GM12878 (cell line): ENCODE results near the gene ROCK2. TPM values are rescaled to one million over a fixed set of nuclear protein-coding genes. Genes with fewer than 3 reads are reported as not detected.

Source experiments
- MYC ChIP-seq: IDR thresholded peaks from 2 replicates; pipeline ENCODE4 v1.6.1; 2011; ENCODE audit warnings: mild to moderate bottlenecking, low read length, moderate library complexity, inconsistent platforms; ENCODE audit not compliant: insufficient read depth, insufficient replicate concordance, insufficient read length, severe bottlenecking
- NR2C2 ChIP-seq: IDR thresholded peaks from 2 replicates; pipeline ENCODE4 v1.6.1; 2011; ENCODE audit warnings: borderline replicate concordance, low read depth; ENCODE audit not compliant: control insufficient read depth, insufficient read length
- polyA plus RNA-seq, 11 experiments: library from polyadenylated mRNA; depleted of rRNA in 4 of 11; unstranded in 6 of 11; stranded (reverse) in 5 of 11; fragments of >200 nt; fragmentation: Nextera tagmentation in 4 of 11; fragmentation: Illumina TruSeq in 1 of 11; extraction: Ambion mirVana in 4 of 11; extraction: Trizol in 1 of 11; gene quantifications; 1 replicate in 1 of 11; 2 replicates in 10 of 11; pipeline versions ENCODE4 v1.2.1 to v1.2.3, GENCODE V29; 2011 to 2016; ENCODE audit warnings: inconsistent platforms in 2 of 11, missing spikeins in 2 of 11, low read depth in 1 of 11
- total RNA-seq, 4 experiments: library from RNA; depleted of rRNA in 3 of 4; stranded (reverse); fragments of >200 nt in 3 of 4; fragmentation: Illumina TruSeq in 1 of 4; extraction: Trizol in 1 of 4; gene quantifications; 2 replicates each; pipeline versions ENCODE4 v1.2.1 to v1.2.3, GENCODE V29; 2013 to 2021
- TF ChIP-seq, protein P1 (sequence below): fragments of 450-650 bp; IDR thresholded peaks from 2 replicates; pipeline ENCODE4 v1.6.1; 2018; ENCODE audit warnings: borderline replicate concordance, mild to moderate bottlenecking; ENCODE audit not compliant: partially characterized antibody
- TF ChIP-seq, protein P2 (sequence below): IDR thresholded peaks from 2 replicates; pipeline ENCODE4 v1.6.1; 2012; ENCODE audit warnings: improper control_type of control experiment, low read depth, low read length; ENCODE audit not compliant: insufficient replicate concordance

The ROCK2 gene
- total and polyA plus RNA-seq, 10 of the 15 experiments (the other 5 are each of a cell fraction or from before 2014, with no cell fraction given): 4.6 to 22.1 (median 8.3) TPM

DNA sequence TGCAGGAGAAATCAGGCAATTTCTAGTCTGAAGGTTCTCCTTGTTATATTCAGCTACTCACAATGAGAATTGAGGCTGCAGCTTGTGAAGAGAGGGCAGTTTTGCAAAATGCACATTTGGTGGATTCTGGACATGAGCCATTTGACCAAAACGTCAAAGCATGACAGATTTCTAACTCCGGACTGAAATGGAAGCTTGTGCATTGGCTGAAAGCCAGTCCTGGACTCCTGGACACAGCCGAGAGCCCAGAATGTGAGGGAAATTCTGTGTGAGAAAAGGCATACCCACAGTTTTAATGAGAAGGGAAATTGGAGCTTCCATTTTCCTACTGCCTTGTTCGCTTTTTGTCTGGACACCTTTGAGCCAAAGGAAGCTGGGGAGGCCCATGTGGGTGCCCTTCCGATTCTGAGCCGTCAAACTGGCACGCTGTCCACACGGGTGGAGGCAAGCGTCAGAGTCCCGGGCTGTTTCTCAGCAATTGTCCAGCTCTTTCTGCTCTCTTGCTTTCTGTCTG is 23.7 kb upstream of the ROCK2 start (continued):
- TF ChIP-seq, protein P1, sequence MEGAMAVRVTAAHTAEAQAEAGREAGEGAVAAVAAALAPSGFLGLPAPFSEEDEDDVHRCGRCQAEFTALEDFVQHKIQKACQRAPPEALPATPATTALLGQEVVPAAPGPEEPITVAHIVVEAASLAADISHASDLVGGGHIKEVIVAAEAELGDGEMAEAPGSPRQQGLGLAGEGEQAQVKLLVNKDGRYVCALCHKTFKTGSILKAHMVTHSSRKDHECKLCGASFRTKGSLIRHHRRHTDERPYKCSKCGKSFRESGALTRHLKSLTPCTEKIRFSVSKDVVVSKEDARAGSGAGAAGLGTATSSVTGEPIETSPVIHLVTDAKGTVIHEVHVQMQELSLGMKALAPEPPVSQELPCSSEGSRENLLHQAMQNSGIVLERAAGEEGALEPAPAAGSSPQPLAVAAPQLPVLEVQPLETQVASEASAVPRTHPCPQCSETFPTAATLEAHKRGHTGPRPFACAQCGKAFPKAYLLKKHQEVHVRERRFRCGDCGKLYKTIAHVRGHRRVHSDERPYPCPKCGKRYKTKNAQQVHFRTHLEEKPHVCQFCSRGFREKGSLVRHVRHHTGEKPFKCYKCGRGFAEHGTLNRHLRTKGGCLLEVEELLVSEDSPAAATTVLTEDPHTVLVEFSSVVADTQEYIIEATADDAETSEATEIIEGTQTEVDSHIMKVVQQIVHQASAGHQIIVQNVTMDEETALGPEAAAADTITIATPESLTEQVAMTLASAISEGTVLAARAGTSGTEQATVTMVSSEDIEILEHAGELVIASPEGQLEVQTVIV: no peak
- TF ChIP-seq, protein P2, sequence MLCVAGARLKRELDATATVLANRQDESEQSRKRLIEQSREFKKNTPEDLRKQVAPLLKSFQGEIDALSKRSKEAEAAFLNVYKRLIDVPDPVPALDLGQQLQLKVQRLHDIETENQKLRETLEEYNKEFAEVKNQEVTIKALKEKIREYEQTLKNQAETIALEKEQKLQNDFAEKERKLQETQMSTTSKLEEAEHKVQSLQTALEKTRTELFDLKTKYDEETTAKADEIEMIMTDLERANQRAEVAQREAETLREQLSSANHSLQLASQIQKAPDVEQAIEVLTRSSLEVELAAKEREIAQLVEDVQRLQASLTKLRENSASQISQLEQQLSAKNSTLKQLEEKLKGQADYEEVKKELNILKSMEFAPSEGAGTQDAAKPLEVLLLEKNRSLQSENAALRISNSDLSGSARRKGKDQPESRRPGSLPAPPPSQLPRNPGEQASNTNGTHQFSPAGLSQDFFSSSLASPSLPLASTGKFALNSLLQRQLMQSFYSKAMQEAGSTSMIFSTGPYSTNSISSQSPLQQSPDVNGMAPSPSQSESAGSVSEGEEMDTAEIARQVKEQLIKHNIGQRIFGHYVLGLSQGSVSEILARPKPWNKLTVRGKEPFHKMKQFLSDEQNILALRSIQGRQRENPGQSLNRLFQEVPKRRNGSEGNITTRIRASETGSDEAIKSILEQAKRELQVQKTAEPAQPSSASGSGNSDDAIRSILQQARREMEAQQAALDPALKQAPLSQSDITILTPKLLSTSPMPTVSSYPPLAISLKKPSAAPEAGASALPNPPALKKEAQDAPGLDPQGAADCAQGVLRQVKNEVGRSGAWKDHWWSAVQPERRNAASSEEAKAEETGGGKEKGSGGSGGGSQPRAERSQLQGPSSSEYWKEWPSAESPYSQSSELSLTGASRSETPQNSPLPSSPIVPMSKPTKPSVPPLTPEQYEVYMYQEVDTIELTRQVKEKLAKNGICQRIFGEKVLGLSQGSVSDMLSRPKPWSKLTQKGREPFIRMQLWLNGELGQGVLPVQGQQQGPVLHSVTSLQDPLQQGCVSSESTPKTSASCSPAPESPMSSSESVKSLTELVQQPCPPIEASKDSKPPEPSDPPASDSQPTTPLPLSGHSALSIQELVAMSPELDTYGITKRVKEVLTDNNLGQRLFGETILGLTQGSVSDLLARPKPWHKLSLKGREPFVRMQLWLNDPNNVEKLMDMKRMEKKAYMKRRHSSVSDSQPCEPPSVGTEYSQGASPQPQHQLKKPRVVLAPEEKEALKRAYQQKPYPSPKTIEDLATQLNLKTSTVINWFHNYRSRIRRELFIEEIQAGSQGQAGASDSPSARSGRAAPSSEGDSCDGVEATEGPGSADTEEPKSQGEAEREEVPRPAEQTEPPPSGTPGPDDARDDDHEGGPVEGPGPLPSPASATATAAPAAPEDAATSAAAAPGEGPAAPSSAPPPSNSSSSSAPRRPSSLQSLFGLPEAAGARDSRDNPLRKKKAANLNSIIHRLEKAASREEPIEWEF: no peak
- TF ChIP-seq MYC (no peak), NR2C2 (no peak)
